OCI-LY3 (cell line): ENCODE results near the gene CHRM5.
"Not testable (repeated sequence)": the region's sequence is repeated elsewhere in the genome, so short reads cannot be mapped to it uniquely, and the experiment has no call there.

Source experiments
- H2AFZ ChIP-seq: fragments of 200-600, 300-600 bp; shearing (Covaris generic); 2 replicates; pipeline ENCODE4 v1.6.0; 2014; ENCODE audit warnings: antibody characterized with exemption, low read depth, low read length
- H3K27ac ChIP-seq: fragments of 200-600, 300-600 bp; sonication (generic); 2 replicates; pipeline ENCODE4 v1.5.1; 2014; ENCODE audit warnings: mild to moderate bottlenecking, low read length, moderate library complexity, mixed read lengths
- H3K27me3 ChIP-seq: fragments of 200-600, 300-600 bp; sonication (generic); 2 replicates; pipeline ENCODE4 v1.6.1; 2014; ENCODE audit warnings: low read depth, low read length, mixed read lengths
- H3K36me3 ChIP-seq: fragments of 200-600, 300-600 bp; sonication (generic); replicated peaks from 2 replicates; pipeline ENCODE3; 2014; ENCODE audit warnings: low read depth, low read length, mixed read lengths
- H3K4me1 ChIP-seq: fragments of 300-600, 200-600 bp; sonication (generic); 2 replicates; pipeline ENCODE4 v1.6.1; 2014; ENCODE audit warnings: low read length, mixed read lengths
- H3K4me2 ChIP-seq: fragments of 200-600, 300-600 bp; sonication (generic); 2 replicates; pipeline ENCODE4 v1.6.1; 2014; ENCODE audit warnings: low read length, mixed read lengths
- H3K4me3 ChIP-seq: fragments of 300-600, 200-600 bp; sonication (generic); 2 replicates; pipeline ENCODE4 v1.5.1; 2014; ENCODE audit warnings: antibody characterized with exemption, mild to moderate bottlenecking, low read length, moderate library complexity
- H3K79me2 ChIP-seq: fragments of 300-600, 200-600 bp; shearing (Covaris generic); 2 replicates; pipeline ENCODE4 v1.6.1; 2014; ENCODE audit warnings: mild to moderate bottlenecking, low read length, mixed read lengths
- H3K9ac ChIP-seq: fragments of 300-600, 200-600 bp; shearing (Covaris generic); 2 replicates; pipeline ENCODE4 v1.6.0; 2014; ENCODE audit warnings: mild to moderate bottlenecking, low read length, moderate library complexity
- H3K9me3 ChIP-seq: fragments of 200-600, 300-600 bp; shearing (Covaris generic); 2 replicates; pipeline ENCODE4 v1.6.1; 2014; ENCODE audit warnings: low read length, mixed read lengths; ENCODE audit not compliant: insufficient read depth
- H4K20me1 ChIP-seq: fragments of 200-600, 300-600 bp; sonication (generic); 2 replicates; pipeline ENCODE4 v1.6.1; 2016; ENCODE audit warnings: low read length, mixed read lengths; ENCODE audit not compliant: insufficient read depth
- CTCF ChIP-seq: fragments of 200-600, 300-600 bp; sonication (generic); IDR thresholded peaks from 2 replicates; pipeline ENCODE4 v1.5.1; 2014; ENCODE audit warnings: antibody characterized with exemption, low read length, low read depth
- EZH2phosphoT487 ChIP-seq: fragments of 200-600 bp; shearing (Covaris generic); IDR thresholded peaks from 2 replicates; pipeline ENCODE4 v1.6.1; 2018; ENCODE audit warnings: antibody characterized with exemption, mixed run types, low read depth

CHRM5 gene

GRCh38 chr15:34046471-34047145 is 78.3 kb downstream of the CHRM5 start:
- Histone ChIP-seq H3K79me2 (no peaks in the 10 kb centered on the region), H3K4me2 (no peak overlapping the region), H3K27me3 (no peaks in the 10 kb centered on the region), H3K4me1 (no peaks in the 10 kb centered on the region), H3K4me3 (no peak overlapping the region), H3K9me3 (no peaks in the 10 kb centered on the region), H2AFZ (no peak overlapping the region), H3K27ac (no peak overlapping the region), H3K9ac (no peak overlapping the region), H3K36me3 (no peaks in the 10 kb centered on the region), H4K20me1 (no peaks in the 10 kb centered on the region)
- no peak for TF ChIP-seq CTCF
- TF ChIP-seq EZH2phosphoT487, result no peak

- no peaks in the 10 kb centered on the region for H3K79me2 ChIP-seq
- no peaks in the 10 kb centered on the region for H3K36me3 ChIP-seq
- H3K9me3 ChIP-seq, result no peaks in the 10 kb centered on the region
- H3K27ac ChIP-seq, result no peak overlapping the region
- no peak overlapping the region for H3K4me2 ChIP-seq
- no peaks in the 10 kb centered on the region for H3K27me3 ChIP-seq
- no peak overlapping the region for H2AFZ ChIP-seq
- no peak overlapping the region for H3K9ac ChIP-seq
- H3K4me3 ChIP-seq, result no peak overlapping the region
- TF ChIP-seq EZH2phosphoT487 (no peak), CTCF (no peak)
- no peaks in the 10 kb centered on the region for H3K4me1 ChIP-seq
- no peaks in the 10 kb centered on the region for H4K20me1 ChIP-seq
Observed at GRCh38 chr15:34047893-34048775, 79.8 kb downstream of the CHRM5 start.

- Histone ChIP-seq H3K27me3 (no peaks in the 10 kb centered on the region), H3K4me1 (no peaks in the 10 kb centered on the region)
- TF ChIP-seq EZH2phosphoT487 (no peak), CTCF (no peak)
Observed at GRCh38 chr15:34049112-34049511, 80.8 kb downstream of the CHRM5 start.

GRCh38 chr15:34050385-34050784 is 82.1 kb downstream of the CHRM5 start:
- H3K27ac ChIP-seq, H3K9ac ChIP-seq, H3K9me3 ChIP-seq, H2AFZ ChIP-seq, H3K4me3 ChIP-seq, H3K36me3 ChIP-seq, H3K27me3 ChIP-seq, H3K79me2 ChIP-seq, H3K4me2 ChIP-seq, H4K20me1 ChIP-seq, H3K4me1 ChIP-seq: not testable (repeated sequence)

More at GRCh38 chr15:34049112-34049511, 80.8 kb downstream of the CHRM5 start:
- H3K4me3 ChIP-seq, result no peak overlapping the region
- H3K9ac ChIP-seq, result no peak overlapping the region
- no peak overlapping the region for H3K4me2 ChIP-seq
- H3K9me3 ChIP-seq, result no peaks in the 10 kb centered on the region
- no peaks in the 10 kb centered on the region for H3K36me3 ChIP-seq
- H4K20me1 ChIP-seq, result no peaks in the 10 kb centered on the region
- H2AFZ ChIP-seq, result no peak overlapping the region
- no peak overlapping the region for H3K27ac ChIP-seq
- H3K79me2 ChIP-seq, result no peaks in the 10 kb centered on the region
